ENCODE results near the gene PDE6C.

The PDE6C gene
- total RNA-seq: 0 reads per million in 3 donors

DNA sequence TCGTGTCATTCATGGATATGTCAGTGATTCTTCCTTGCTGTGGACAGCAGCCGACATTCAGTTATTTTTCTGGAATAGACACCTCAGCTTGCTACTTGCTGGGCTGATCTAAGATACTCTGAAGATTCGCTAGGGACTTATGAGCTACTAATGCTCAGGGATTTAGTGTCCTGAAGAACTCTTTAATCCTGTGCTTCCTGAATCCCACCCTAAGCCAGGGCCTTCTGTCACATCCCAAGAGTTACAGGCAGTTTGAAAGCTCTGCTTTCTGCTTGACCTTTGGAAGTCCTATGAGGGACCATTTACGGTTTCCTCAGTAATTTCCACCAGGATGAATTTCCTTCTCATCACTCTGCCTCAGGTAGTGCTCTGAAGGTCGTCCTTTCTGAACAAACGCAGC, at the start of gene PDE6C:
PDE6C (plus strand) TSS at position 227 of the 400 bp plus-strand sequence. CDS start 189 bp downstream, outside the sequence.
- H3K4me1 ChIP-seq (ENCODE audit: control insufficient read depth, insufficient read depth, low read length, poor library complexity, severe bottlenecking): no peaks in the 10 kb centered on the region
- H3K27ac ChIP-seq (ENCODE audit: insufficient read depth, low read length, poor library complexity, severe bottlenecking): no peak within 1 kb of the TSS
- no peaks in the 10 kb centered on the region for H3K36me3 ChIP-seq (ENCODE audit: control insufficient read depth, insufficient read depth, low read length)
- DNase-seq: no peak
- H3K4me3 ChIP-seq (ENCODE audit: insufficient read depth, low read depth, low read length, poor library complexity, severe bottlenecking): no peak within 1 kb of the TSS
- H3K9me3 ChIP-seq (ENCODE audit: control insufficient read depth, low read length): peaks cover 1% of the 10 kb centered on the region
- no peaks in the 10 kb centered on the region for H3K27me3 ChIP-seq (replicated peaks; ENCODE audit: control insufficient read depth, insufficient read depth, low read length, poor library complexity, severe bottlenecking)

DNA sequence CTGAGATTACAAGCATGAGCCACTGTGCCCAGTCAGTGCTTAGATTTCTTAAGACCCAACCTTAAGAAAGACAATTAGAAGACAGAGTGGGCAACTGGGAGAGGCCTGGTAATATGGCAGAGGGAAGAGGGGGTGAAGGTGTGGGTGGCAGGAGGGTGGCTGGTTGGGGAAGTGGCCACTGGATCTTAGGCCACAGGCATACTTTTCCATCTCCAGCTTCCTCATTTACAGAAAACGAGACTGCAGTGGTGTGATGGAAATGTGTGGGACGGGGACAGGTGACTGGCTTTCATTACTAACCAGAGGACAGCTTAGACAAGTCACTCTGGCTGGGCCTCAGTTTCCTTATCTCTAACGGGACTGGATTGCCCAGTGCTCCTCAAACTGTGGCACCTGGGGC, 46.9 kb upstream of the PDE6C start:
- Histone ChIP-seq H3K36me3 (ENCODE audit: control insufficient read depth, insufficient read depth, low read length) (no peaks in the 10 kb centered on the region), H3K27me3 (replicated peaks; ENCODE audit: control insufficient read depth, insufficient read depth, low read length, poor library complexity, severe bottlenecking) (no peaks in the 10 kb centered on the region)
- DNase-seq: no peak

DNA sequence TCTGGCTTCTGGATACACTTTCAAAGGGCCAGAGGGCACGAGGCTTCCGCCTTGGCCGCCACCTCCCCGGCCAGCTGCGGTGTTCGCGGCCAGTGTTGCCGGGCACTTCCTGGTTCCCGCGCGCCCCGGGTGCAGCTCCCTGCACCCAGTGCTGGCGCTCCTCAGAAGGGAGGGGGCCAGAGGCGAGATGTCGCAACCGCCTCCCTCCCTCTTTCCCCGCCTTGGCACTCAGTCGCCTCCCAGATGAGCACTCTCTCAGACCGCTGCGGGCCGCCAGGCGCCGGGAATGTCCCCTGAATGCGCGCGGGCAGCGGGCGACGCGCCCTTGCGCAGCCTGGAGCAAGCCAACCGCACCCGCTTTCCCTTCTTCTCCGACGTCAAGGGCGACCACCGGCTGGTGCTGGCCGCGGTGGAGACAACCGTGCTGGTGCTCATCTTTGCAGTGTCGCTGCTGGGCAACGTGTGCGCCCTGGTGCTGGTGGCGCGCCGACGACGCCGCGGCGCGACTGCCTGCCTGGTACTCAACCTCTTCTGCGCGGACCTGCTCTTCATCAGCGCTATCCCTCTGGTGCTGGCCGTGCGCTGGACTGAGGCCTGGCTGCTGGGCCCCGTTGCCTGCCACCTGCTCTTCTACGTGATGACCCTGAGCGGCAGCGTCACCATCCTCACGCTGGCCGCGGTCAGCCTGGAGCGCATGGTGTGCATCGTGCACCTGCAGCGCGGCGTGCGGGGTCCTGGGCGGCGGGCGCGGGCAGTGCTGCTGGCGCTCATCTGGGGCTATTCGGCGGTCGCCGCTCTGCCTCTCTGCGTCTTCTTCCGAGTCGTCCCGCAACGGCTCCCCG, 45.7 kb upstream of the PDE6C start, which contains the start of gene FFAR4:
FFAR4 (plus strand) TSS at position 231 of the 842 bp plus-strand sequence; CDS start at position 287, 56 bp downstream.
- no peaks in the 10 kb centered on the region for H3K27me3 ChIP-seq (replicated peaks; ENCODE audit: control insufficient read depth, insufficient read depth, low read length, poor library complexity, severe bottlenecking)
- DNase-seq: no peak
- H3K36me3 ChIP-seq (ENCODE audit: control insufficient read depth, insufficient read depth, low read length): no peaks in the 10 kb centered on the region
- no peaks in the 10 kb centered on the region for H3K4me1 ChIP-seq (ENCODE audit: control insufficient read depth, insufficient read depth, low read length, poor library complexity, severe bottlenecking)
- no peak within 1 kb of the TSS for H3K4me3 ChIP-seq (ENCODE audit: insufficient read depth, low read depth, low read length, poor library complexity, severe bottlenecking)
- H3K9me3 ChIP-seq (ENCODE audit: control insufficient read depth, low read length): no peaks in the 10 kb centered on the region
- H3K27ac ChIP-seq (ENCODE audit: insufficient read depth, low read length, poor library complexity, severe bottlenecking): no peak within 1 kb of the TSS

More for the DNA sequence above, 46.9 kb upstream of the PDE6C start:
- no peaks in the 10 kb centered on the region for H3K9me3 ChIP-seq (ENCODE audit: control insufficient read depth, low read length)
- no peak overlapping the region for H3K4me3 ChIP-seq (ENCODE audit: insufficient read depth, low read depth, low read length, poor library complexity, severe bottlenecking)
- H3K27ac ChIP-seq (ENCODE audit: insufficient read depth, low read length, poor library complexity, severe bottlenecking): no peak overlapping the region
- H3K4me1 ChIP-seq (ENCODE audit: control insufficient read depth, insufficient read depth, low read length, poor library complexity, severe bottlenecking): no peaks in the 10 kb centered on the region

DNA sequence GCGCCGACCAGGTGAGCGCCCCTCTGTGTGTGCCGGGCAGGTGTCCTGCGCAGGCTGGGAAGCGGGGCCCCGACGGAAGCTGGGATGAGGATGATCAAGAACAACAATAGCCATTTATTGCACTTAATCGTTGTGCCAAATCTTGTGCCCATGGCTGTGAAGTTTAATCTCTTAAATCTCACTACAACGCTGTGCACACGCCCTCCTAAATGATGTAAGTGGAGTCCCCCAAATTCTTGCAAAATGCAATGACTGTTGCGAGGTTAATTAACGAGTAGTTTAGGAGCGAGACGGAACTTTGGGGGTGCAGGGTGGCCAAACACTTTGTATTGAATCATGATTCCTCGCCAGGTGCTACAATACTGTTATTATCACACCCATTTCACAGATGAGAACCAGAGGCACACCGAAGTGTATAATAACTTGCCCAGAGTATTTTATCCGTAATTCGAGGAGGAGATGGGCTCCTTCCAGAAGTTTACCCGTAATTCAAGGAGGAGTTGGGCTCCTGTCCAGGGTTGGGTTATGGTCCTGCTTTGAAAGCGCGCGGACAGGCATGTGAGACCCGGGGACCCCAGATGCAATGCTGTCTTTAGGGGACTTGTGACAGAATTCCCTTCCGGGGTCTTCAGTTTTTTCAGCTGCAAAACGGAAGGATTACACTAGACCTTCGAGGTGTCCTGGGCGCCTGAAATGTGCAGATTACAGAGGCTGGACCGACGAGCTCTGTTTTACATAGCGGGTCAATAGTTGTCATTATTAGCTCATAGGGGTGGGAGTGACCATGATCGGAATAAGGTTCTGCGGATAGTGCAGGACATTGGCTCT, 44.8 kb upstream of the PDE6C start:
- no peaks in the 10 kb centered on the region for H3K4me1 ChIP-seq (ENCODE audit: control insufficient read depth, insufficient read depth, low read length, poor library complexity, severe bottlenecking)
- no peaks in the 10 kb centered on the region for H3K27me3 ChIP-seq (replicated peaks; ENCODE audit: control insufficient read depth, insufficient read depth, low read length, poor library complexity, severe bottlenecking)
- no peaks in the 10 kb centered on the region for H3K9me3 ChIP-seq (ENCODE audit: control insufficient read depth, low read length)
- H3K27ac ChIP-seq (ENCODE audit: insufficient read depth, low read length, poor library complexity, severe bottlenecking): no peak overlapping the region
- H3K4me3 ChIP-seq (ENCODE audit: insufficient read depth, low read depth, low read length, poor library complexity, severe bottlenecking): no peak overlapping the region
- H3K36me3 ChIP-seq (ENCODE audit: control insufficient read depth, insufficient read depth, low read length): no peaks in the 10 kb centered on the region
- DNase-seq: no peak

DNA sequence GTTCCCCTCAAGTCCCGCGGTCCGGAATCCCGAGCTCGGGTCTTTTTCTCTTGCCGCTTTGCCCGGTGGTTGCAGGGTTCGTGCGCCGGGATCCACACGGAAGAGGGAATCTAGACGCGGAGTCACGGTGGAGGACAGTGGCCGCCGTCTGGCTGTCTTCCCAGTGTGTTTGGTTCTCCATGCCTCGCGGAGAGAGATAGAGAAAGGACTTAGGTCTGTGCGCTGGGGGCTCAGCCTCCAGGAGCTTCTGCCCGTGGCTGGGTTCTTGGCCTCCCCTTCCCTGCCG, 44.3 kb upstream of the PDE6C start:
- DNase-seq: no peak
- H3K9me3 ChIP-seq (ENCODE audit: control insufficient read depth, low read length): no peaks in the 10 kb centered on the region
- H3K4me3 ChIP-seq (ENCODE audit: insufficient read depth, low read depth, low read length, poor library complexity, severe bottlenecking): no peak overlapping the region
- no peaks in the 10 kb centered on the region for H3K4me1 ChIP-seq (ENCODE audit: control insufficient read depth, insufficient read depth, low read length, poor library complexity, severe bottlenecking)
- H3K27ac ChIP-seq (ENCODE audit: insufficient read depth, low read length, poor library complexity, severe bottlenecking): no peak overlapping the region
- no peaks in the 10 kb centered on the region for H3K36me3 ChIP-seq (ENCODE audit: control insufficient read depth, insufficient read depth, low read length)
- no peaks in the 10 kb centered on the region for H3K27me3 ChIP-seq (replicated peaks; ENCODE audit: control insufficient read depth, insufficient read depth, low read length, poor library complexity, severe bottlenecking)

DNA sequence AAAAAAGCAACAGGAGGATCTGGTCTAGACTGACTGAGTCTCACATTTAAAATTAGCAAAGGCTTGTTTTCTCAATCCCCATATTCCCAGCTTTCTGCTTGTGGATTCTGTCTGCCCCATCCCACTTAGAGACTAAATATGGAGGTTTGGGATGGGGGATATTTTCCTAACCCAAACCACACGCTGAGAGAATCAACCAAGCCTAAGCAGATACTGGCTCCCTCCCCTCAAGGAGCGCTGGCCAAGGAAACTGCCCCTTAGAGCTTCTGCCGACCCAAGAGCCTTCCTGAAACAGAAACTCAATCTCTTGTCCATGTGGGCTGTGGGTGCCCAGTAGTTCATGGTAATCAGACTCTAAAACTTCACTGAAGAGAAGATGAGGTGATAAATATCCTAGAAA, 42.0 kb upstream of the PDE6C start:
- H3K4me3 ChIP-seq (ENCODE audit: insufficient read depth, low read depth, low read length, poor library complexity, severe bottlenecking): no peak overlapping the region
- no peaks in the 10 kb centered on the region for H3K27me3 ChIP-seq (replicated peaks; ENCODE audit: control insufficient read depth, insufficient read depth, low read length, poor library complexity, severe bottlenecking)
- H3K9me3 ChIP-seq (ENCODE audit: control insufficient read depth, low read length): no peaks in the 10 kb centered on the region
- no peaks in the 10 kb centered on the region for H3K36me3 ChIP-seq (ENCODE audit: control insufficient read depth, insufficient read depth, low read length)
- H3K4me1 ChIP-seq (ENCODE audit: control insufficient read depth, insufficient read depth, low read length, poor library complexity, severe bottlenecking): no peaks in the 10 kb centered on the region
- H3K27ac ChIP-seq (ENCODE audit: insufficient read depth, low read length, poor library complexity, severe bottlenecking): no peak overlapping the region
- no peak for DNase-seq

DNA sequence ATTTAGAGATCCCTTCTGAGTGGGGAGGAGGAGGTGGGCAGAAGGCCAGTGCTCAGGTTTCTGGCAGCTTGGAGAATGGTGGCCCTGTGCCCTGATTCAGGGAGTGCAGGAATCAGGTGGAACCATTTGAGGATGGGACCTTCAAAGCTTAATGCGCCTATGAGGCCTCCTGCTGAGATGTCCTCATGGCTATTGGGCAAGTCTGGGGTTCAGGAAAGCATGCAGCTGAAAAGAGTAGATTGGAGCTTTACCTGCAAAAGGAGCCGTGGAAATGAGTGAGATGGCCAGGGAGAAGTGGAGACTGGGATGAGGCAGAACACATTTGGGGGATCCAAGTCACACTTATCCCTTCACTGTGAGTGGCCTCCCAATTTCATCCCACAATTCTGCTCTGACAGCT, 39.7 kb upstream of the PDE6C start:
- Histone ChIP-seq H3K4me1 (ENCODE audit: control insufficient read depth, insufficient read depth, low read length, poor library complexity, severe bottlenecking) (no peaks in the 10 kb centered on the region), H3K27me3 (replicated peaks; ENCODE audit: control insufficient read depth, insufficient read depth, low read length, poor library complexity, severe bottlenecking) (no peaks in the 10 kb centered on the region), H3K9me3 (ENCODE audit: control insufficient read depth, low read length) (no peaks in the 10 kb centered on the region), H3K36me3 (ENCODE audit: control insufficient read depth, insufficient read depth, low read length) (no peaks in the 10 kb centered on the region), H3K4me3 (ENCODE audit: insufficient read depth, low read depth, low read length, poor library complexity, severe bottlenecking) (no peak overlapping the region), H3K27ac (ENCODE audit: insufficient read depth, low read length, poor library complexity, severe bottlenecking) (no peak overlapping the region)
- DNase-seq: no peak

DNA sequence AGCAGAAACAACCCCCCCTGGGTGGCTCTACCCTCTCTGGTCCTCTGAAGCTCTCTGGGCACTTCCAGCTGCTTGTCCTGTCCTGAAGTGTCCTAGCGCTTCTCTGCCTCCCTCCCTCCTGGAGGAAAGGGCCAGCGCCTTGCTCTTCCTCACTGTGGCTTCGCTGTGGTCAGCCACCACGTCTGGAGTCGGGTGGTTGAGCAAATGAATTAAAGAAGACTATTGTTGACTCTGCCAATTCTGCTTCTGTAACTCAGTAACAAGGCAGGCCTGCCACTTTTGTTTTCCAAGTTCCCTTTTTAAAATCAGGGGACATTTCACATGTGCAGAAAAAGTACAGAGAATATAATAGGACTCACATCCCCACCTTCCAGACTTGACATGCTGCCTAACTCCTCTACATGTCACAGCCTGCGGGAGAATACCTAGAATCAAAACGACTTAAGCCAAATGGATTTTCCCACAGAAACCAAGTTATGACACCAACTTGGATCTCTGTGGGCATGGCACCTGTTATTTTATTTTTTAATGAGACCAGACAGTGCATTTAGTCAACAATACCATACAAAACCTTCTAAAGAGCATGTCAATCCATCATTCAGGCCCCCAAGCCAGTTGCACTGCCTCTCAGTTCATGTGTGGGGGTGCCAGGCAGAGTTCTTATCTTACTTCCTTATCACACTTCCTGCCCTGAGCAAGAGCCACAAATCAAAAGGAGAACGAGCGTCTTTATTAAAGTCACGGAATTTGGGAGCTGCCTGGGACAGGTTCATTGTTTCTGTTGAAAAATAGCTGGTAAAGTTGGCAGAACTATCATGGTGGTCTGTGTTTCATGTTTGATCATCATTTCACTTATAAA, 39.1 kb upstream of the PDE6C start:
- Histone ChIP-seq H3K27me3 (replicated peaks; ENCODE audit: control insufficient read depth, insufficient read depth, low read length, poor library complexity, severe bottlenecking) (no peaks in the 10 kb centered on the region), H3K4me1 (ENCODE audit: control insufficient read depth, insufficient read depth, low read length, poor library complexity, severe bottlenecking) (no peaks in the 10 kb centered on the region)
- DNase-seq: no peak

DNA sequence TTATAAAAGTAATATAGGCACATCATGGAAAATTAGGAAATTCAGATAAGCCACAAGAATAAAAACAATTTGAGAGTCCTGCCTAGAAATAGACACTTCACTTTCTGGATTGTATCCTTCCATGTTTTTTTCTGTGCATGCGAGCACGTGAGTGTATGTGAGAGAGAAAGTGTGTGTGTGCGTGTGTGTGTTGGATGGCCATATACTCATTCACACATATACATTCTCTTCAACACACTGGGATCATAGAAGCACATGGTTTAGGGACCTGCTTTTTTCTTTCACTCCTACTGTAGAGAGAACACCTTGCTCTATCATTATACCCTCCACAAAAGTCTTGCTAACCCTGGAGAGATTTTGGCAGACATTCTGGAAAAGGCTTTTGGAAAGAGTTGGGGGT, 38.4 kb upstream of the PDE6C start:
- no peak for DNase-seq
- Histone ChIP-seq H3K27ac (ENCODE audit: insufficient read depth, low read length, poor library complexity, severe bottlenecking) (no peak overlapping the region), H3K9me3 (ENCODE audit: control insufficient read depth, low read length) (no peaks in the 10 kb centered on the region), H3K36me3 (ENCODE audit: control insufficient read depth, insufficient read depth, low read length) (no peaks in the 10 kb centered on the region), H3K4me3 (ENCODE audit: insufficient read depth, low read depth, low read length, poor library complexity, severe bottlenecking) (no peak overlapping the region), H3K27me3 (replicated peaks; ENCODE audit: control insufficient read depth, insufficient read depth, low read length, poor library complexity, severe bottlenecking) (no peaks in the 10 kb centered on the region), H3K4me1 (ENCODE audit: control insufficient read depth, insufficient read depth, low read length, poor library complexity, severe bottlenecking) (no peaks in the 10 kb centered on the region)

More for the DNA sequence above, 39.1 kb upstream of the PDE6C start:
- H3K36me3 ChIP-seq (ENCODE audit: control insufficient read depth, insufficient read depth, low read length): no peaks in the 10 kb centered on the region
- no peaks in the 10 kb centered on the region for H3K9me3 ChIP-seq (ENCODE audit: control insufficient read depth, low read length)
- no peak overlapping the region for H3K27ac ChIP-seq (ENCODE audit: insufficient read depth, low read length, poor library complexity, severe bottlenecking)
- H3K4me3 ChIP-seq (ENCODE audit: insufficient read depth, low read depth, low read length, poor library complexity, severe bottlenecking): no peak overlapping the region

All from effector memory CD4-positive, alpha-beta T cell (primary cell).